IgD-negative memory B cell (primary cell): ENCODE results near the gene TMPRSS9. TPM values are rescaled to one million over a fixed set of nuclear protein-coding genes. Genes with fewer than 3 reads are reported as not detected.
"Not testable (repeated sequence)": the region's sequence is repeated elsewhere in the genome, so short reads cannot be mapped to it uniquely, and the experiment has no call there.

Experiments used
- H3K27ac Mint-ChIP-seq, 3 donors: one replicate each; pipeline ENCODE4 v1.8.0; 2020 to 2022; ENCODE audit warnings: mild to moderate bottlenecking in 3 of 3, mixed read lengths in 3 of 3, moderate library complexity in 1 of 3
- H3K27me3 Mint-ChIP-seq: one replicate; pipeline ENCODE4 v1.8.0; 2021; ENCODE audit warnings: mixed read lengths
- H3K36me3 Mint-ChIP-seq: one replicate; pipeline ENCODE4 v1.8.0; 2020; ENCODE audit warnings: mild to moderate bottlenecking, mixed read lengths
- H3K4me1 Mint-ChIP-seq, 3 donors: one replicate each; pipeline ENCODE4 v1.8.0; 2020 to 2022; ENCODE audit warnings: mixed read lengths in 3 of 3, mild to moderate bottlenecking in 1 of 3
- H3K4me3 Mint-ChIP-seq, 4 donors: one replicate each; pipeline ENCODE4 v1.8.0; 2020 to 2022; ENCODE audit warnings: mild to moderate bottlenecking in 4 of 4, mixed read lengths in 4 of 4, moderate library complexity in 3 of 4
- H3K9me3 Mint-ChIP-seq, 3 donors: one replicate each; pipeline ENCODE4 v1.8.0; 2020 to 2021; ENCODE audit warnings: mixed read lengths in 3 of 3, mild to moderate bottlenecking in 1 of 3
- polyA plus RNA-seq: library from polyadenylated mRNA; unstranded; fragments of 300-500 nt; fragmentation: Illumina TruSeq; gene quantifications from one replicate; pipeline ENCODE4 v1.2.3, GENCODE V29; 2021

The TMPRSS9 gene
- polyA plus RNA-seq, 1 donor from 2014 or later: not detected

DNA sequence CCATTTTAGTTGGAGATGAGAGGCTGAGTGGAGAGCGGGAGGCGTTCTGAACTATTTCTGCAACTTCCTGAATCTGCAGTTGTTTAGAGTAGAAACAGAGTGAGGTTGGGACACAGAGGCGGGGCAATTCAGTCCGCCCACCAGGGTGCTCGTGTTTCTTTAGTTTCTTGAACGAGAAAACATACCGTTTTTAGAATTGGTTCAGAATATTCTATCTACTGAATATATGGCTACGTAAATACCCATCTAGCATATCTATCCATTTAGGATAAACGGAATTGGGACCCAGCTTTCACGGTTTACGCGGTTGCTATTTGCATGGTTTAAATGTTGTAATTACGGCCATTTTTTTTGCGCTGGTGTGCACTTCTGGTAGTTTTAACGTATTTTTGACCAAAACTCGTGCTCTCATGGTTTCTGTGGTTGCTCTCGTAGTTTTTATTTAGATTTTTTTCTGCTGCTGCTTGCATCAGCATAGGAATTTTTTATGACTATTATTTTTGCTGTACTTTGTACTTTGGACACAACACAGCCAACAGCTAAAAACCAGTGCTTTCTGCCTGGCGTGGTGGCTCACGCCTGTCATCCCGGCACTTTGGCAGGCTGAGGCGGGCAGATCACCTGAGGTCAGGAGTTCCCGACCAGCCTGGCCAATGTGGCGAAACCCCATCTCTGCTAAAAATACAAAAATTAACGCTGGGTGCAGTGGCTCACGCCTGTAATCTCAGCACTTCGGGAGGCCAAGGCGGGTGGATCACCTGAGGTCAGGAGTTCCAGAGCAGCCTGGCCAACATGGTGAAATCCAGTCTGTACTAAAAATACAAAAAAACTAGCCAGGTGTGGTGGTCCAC lies 34.6 kb downstream of the TMPRSS9 start:
- Mint-ChIP-seq H3K9me3 (no peaks in the 10 kb centered on the region), H3K27me3 (no peaks in the 10 kb centered on the region), H3K4me1 (peaks cover 12 to 24% (median 14%) of the 10 kb centered on the region in 3 donors), H3K27ac (peak overlapping the region; percentile 81 to 92 (median 82)), H3K4me3 (peak overlapping the region; percentile 82 to 98 (median 91)), H3K36me3 (no peaks in the 10 kb centered on the region)

DNA sequence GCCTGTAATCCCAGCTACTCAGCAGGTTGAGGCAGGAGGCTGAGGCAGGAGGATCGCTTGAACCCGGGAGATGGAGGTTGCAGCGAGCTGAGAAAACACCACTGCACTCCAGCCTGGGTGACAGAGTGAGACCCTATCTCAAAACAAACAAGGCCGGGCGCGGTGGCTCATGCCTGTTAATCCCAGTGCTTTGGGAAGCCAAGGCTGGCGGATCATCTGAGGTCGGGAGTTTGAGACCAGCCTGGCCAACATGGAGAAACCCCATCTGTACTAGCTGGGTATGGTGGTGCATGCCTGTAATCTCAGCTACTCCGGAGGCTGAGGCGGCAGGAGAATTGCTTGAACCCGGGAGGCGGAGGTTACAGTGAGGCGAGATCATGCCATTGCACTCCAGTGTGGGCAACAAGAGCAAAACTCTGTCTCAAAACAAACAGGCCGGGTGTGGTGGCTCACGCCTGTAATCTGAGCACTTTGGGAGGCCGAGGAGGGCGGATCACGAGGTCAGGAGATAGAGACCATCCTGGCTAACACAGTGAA lies 35.3 kb downstream of the TMPRSS9 start:
- Mint-ChIP-seq H3K4me3 (peak overlapping the region in 1 of 4 donors; percentile 98), H3K4me1 (peaks cover 12 to 24% (median 14%) of the 10 kb centered on the region in 3 donors), H3K27ac (peak overlapping the region in 2 of 3 donors; percentile 73 to 92)
- H3K9me3 Mint-ChIP-seq, H3K27me3 Mint-ChIP-seq, H3K36me3 Mint-ChIP-seq: not testable (repeated sequence)

DNA sequence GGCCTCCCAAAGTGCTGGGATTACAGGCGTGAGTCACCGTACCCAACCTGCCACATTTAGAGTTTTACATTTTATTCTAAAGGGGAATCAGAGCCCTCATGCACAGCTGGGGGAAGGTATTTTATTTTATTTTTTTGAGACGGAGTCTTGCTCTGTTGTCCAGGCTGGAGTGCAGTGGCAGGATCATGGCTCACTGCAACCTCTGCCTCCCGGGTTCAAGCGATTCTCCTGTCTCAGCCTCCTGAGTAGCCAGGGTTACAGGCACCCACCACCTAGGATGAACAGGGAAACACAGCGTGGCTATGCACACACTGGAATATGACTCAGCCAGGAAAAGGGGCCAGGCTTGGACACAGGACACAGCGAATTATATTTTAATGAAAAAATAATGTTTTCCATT lies 37.1 kb downstream of the TMPRSS9 start:
- not testable (repeated sequence) for H3K27me3 Mint-ChIP-seq, H3K4me3 Mint-ChIP-seq, H3K27ac Mint-ChIP-seq

DNA sequence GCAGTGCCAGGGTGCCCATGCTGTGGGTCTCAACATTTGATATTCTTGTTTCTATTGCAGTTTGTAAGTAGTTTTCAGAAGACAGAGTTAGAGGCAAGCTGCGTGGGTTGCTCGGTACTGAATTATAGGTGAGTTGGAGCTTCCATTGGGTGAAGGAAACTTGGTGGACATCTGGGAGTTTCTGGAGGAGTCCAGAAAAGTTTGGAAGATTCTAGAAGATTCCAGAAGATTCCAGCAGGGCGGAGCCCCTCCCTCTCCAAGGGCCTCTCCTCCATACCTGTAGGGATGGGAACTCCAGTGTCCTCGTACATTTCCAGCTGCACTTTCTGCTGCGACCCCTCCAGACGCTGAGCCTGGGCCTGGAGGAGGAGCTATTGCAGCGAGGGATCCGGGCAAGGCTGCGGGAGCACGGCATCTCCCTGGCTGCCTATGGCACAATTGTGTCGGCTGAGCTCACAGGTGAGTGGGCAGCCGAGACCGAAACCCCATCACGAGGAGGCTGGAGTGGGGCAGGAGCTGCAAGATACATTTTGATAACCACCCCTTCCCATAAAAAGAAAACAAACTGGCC lies 38.8 kb downstream of the TMPRSS9 start:
- H3K36me3 Mint-ChIP-seq: no peaks in the 10 kb centered on the region
- no peaks in the 10 kb centered on the region for H3K9me3 Mint-ChIP-seq
- no peaks in the 10 kb centered on the region for H3K27me3 Mint-ChIP-seq
- H3K4me1 Mint-ChIP-seq: peaks cover 7 to 10% (median 9%) of the 10 kb centered on the region in 3 donors
- H3K27ac Mint-ChIP-seq: no peak overlapping the region
- no peak overlapping the region for H3K4me3 Mint-ChIP-seq

More for the DNA sequence above, 37.1 kb downstream of the TMPRSS9 start:
- not testable (repeated sequence) for H3K9me3 Mint-ChIP-seq, H3K36me3 Mint-ChIP-seq
- peaks cover 9 to 19% (median 12%) of the 10 kb centered on the region in 3 donors for H3K4me1 Mint-ChIP-seq

DNA sequence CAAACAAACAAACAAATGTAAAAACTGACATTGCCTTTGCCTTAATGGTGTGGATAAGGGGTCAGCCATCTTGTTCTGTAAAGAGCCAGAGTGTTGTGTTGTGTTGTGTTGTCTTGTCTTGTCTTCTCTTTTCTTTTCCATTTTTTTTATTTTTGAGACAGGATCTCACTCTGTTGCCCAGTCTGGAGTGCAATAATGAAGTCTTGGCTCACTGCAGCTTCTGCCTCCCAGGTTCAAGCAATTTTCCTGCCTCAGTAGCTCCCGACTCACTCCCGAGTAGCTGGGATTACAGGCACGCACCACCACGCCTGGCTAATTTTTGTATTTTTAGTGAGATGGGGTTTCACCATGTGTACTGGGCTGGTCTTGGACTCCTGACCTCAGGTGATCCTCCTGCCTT lies 39.5 kb downstream of the TMPRSS9 start:
- Mint-ChIP-seq H3K4me1 (peaks cover 3 to 4% (median 4%) of the 10 kb centered on the region in 3 donors), H3K36me3 (no peaks in the 10 kb centered on the region), H3K27me3 (no peaks in the 10 kb centered on the region), H3K9me3 (peaks cover 0 to 2% (median 0%) of the 10 kb centered on the region in 3 donors), H3K4me3 (no peak overlapping the region), H3K27ac (no peak overlapping the region)

DNA sequence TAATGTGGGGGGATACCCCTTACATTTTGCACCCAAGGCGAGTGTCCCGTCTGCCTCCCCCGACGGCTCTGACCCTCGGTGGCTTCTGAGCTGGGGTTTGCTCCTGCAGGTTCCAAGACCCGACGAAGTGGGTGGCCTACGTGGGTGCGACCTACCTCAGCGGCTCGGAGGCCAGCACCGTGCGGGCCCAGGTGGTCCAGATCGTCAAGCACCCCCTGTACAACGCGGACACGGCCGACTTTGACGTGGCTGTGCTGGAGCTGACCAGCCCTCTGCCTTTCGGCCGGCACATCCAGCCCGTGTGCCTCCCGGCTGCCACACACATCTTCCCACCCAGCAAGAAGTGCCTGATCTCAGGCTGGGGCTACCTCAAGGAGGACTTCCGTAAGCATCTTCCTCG lies 48.2 kb downstream of the TMPRSS9 start:
- H3K36me3 Mint-ChIP-seq: peaks cover 1% of the 10 kb centered on the region
- H3K4me1 Mint-ChIP-seq: peaks cover 0 to 3% (median 0%) of the 10 kb centered on the region in 3 donors
- peaks cover 0 to 4% (median 1%) of the 10 kb centered on the region in 3 donors for H3K9me3 Mint-ChIP-seq
- H3K27me3 Mint-ChIP-seq: peaks cover 5% of the 10 kb centered on the region
- H3K4me3 Mint-ChIP-seq: no peak overlapping the region
- no peak overlapping the region for H3K27ac Mint-ChIP-seq

DNA sequence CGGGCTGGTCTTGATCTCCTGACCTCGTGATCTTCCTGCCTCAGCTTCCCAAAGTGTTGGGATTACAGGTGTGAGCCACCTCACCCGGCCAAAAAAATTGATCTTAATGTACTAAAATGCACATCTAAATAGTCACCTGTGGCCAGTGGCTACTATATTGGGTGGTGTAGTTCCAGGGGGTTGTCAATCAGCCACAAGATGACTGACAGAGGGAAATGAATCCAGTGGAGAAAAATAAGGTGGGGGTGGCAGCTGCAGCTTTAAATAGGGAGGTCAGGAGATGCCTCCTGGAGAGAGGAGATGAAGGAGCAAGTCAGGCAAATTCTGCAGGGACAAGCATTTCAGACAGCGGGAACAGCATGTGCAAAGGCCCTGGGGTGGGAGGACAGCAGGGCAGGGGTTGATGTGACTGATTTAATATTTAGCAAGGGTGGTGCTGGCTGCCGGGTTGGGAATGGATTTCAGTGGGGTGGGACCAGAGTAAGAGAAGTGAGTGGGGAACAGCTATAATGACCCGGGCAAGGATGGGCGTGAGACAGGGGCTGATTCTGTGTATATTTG lies 49.4 kb downstream of the TMPRSS9 start:
- Mint-ChIP-seq H3K36me3 (peaks cover 1% of the 10 kb centered on the region), H3K27me3 (peaks cover 5% of the 10 kb centered on the region), H3K4me3 (no peak overlapping the region), H3K9me3 (peaks cover 0 to 2% (median 1%) of the 10 kb centered on the region in 3 donors), H3K4me1 (peaks cover 0 to 3% (median 0%) of the 10 kb centered on the region in 3 donors), H3K27ac (peak overlapping the region in 1 of 3 donors; percentile 31)

DNA sequence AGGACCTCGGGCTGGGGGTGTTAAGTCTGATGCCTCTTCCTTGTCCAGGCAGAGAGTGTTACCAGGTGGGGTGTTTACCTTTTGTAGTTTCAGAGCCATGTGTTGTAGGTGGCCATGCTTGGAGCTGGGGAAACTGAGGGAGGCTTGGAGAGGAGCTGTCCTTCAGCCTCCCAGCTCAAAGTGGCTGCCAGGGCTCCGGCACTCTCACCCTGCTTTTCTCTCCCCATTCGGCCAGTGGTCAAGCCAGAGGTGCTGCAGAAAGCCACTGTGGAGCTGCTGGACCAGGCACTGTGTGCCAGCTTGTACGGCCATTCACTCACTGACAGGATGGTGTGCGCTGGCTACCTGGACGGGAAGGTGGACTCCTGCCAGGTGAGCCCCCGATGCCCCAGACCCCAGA lies 50.0 kb downstream of the TMPRSS9 start:
- no peak overlapping the region for H3K27ac Mint-ChIP-seq
- H3K4me1 Mint-ChIP-seq: peaks cover 0 to 3% (median 0%) of the 10 kb centered on the region in 3 donors
- H3K36me3 Mint-ChIP-seq: peaks cover under 1% of the 10 kb centered on the region
- H3K9me3 Mint-ChIP-seq: peaks cover 0 to 2% (median 1%) of the 10 kb centered on the region in 3 donors
- H3K27me3 Mint-ChIP-seq: peaks cover 5% of the 10 kb centered on the region
- no peak overlapping the region for H3K4me3 Mint-ChIP-seq

DNA sequence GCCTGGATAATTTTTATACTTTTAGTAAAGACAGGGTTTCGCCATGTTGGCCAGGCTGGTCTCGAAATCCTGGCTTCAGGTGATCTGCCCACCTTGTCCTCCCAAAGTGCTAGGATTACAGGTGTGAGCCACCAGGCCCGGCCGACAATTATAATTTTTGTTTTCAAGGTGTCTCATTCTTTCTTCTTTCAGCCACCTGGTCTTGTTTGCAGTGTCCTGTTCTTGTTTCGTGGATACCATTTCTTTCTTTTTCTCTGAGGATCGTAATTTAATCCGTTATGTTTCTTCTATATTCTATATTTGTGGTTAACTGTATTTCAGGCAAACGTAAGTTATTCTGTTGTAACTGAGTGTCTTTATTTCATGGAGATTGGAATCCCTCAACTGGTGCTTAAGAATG lies 51.6 kb downstream of the TMPRSS9 start:
- H3K9me3 Mint-ChIP-seq: peaks cover 0 to 2% (median 1%) of the 10 kb centered on the region in 3 donors
- no peaks in the 10 kb centered on the region for H3K36me3 Mint-ChIP-seq
- peaks cover 5% of the 10 kb centered on the region for H3K27me3 Mint-ChIP-seq
- no peak overlapping the region for H3K4me3 Mint-ChIP-seq
- peaks cover 0 to 3% (median 0%) of the 10 kb centered on the region in 3 donors for H3K4me1 Mint-ChIP-seq
- H3K27ac Mint-ChIP-seq: no peak overlapping the region

DNA sequence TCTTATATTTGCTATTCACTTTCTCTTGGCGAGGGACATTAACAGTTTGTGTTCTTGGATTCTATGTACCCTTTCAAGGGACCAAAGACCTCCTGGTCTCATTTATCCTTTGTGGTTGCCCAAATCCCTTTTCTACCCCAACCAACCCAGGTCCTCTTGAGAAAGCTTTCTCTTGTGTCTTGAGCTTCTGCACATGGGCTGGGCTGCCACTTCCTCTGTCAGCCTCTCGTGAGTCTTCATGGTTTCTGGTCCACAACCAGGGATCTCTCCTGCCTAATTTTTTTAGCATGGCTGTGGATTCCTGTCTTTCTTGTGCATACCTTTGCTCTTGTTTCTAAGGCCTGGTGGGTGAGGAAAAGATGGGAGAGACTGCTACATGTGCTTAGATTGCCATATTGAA lies 52.4 kb downstream of the TMPRSS9 start:
- peaks cover 0 to 2% (median 1%) of the 10 kb centered on the region in 3 donors for H3K9me3 Mint-ChIP-seq
- peak overlapping the region in 1 of 3 donors; percentile 34 for H3K27ac Mint-ChIP-seq
- peaks cover 0 to 3% (median 0%) of the 10 kb centered on the region in 3 donors for H3K4me1 Mint-ChIP-seq
- H3K27me3 Mint-ChIP-seq: peaks cover 5% of the 10 kb centered on the region
- H3K4me3 Mint-ChIP-seq: no peak overlapping the region
- no peaks in the 10 kb centered on the region for H3K36me3 Mint-ChIP-seq

DNA sequence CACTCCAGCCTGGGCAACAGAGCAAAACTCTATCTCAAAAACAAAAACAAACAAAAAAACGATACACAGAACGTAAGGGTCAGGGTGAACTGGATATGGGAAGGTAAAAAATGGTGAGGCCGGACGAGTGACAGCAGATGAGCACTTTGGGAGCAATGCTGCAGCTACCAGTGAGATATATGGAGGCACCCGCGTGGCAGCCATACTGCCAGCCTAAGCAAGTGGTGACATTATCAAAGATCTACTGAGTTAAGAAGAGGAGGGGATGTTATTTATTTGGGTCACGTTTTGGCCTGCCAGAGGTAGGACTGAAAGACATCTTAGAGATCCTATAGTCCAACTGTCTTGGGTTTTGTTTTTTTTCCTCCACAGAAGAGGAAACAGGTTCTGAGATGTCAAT lies 53.1 kb downstream of the TMPRSS9 start:
- Mint-ChIP-seq H3K27ac (peak overlapping the region in 1 of 3 donors; percentile 34), H3K36me3 (peaks cover 1% of the 10 kb centered on the region), H3K27me3 (peaks cover 5% of the 10 kb centered on the region), H3K9me3 (peaks cover 0 to 2% (median 1%) of the 10 kb centered on the region in 3 donors), H3K4me3 (no peak overlapping the region), H3K4me1 (peaks cover 0 to 3% (median 0%) of the 10 kb centered on the region in 3 donors)

DNA sequence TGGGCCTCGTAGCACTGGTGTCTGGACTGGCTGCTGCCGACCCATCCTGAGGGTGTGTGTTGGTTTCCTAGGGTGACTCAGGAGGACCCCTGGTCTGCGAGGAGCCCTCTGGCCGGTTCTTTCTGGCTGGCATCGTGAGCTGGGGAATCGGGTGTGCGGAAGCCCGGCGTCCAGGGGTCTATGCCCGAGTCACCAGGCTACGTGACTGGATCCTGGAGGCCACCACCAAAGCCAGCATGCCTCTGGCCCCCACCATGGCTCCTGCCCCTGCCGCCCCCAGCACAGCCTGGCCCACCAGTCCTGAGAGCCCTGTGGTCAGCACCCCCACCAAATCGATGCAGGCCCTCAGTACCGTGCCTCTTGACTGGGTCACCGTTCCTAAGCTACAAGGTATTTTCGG lies 53.6 kb downstream of the TMPRSS9 start:
- Mint-ChIP-seq H3K4me1 (peaks cover 0 to 3% (median 0%) of the 10 kb centered on the region in 3 donors), H3K4me3 (no peak overlapping the region), H3K27me3 (peaks cover 2% of the 10 kb centered on the region), H3K27ac (no peak overlapping the region), H3K9me3 (peaks cover 0 to 2% (median 1%) of the 10 kb centered on the region in 3 donors), H3K36me3 (peaks cover 1% of the 10 kb centered on the region)

DNA sequence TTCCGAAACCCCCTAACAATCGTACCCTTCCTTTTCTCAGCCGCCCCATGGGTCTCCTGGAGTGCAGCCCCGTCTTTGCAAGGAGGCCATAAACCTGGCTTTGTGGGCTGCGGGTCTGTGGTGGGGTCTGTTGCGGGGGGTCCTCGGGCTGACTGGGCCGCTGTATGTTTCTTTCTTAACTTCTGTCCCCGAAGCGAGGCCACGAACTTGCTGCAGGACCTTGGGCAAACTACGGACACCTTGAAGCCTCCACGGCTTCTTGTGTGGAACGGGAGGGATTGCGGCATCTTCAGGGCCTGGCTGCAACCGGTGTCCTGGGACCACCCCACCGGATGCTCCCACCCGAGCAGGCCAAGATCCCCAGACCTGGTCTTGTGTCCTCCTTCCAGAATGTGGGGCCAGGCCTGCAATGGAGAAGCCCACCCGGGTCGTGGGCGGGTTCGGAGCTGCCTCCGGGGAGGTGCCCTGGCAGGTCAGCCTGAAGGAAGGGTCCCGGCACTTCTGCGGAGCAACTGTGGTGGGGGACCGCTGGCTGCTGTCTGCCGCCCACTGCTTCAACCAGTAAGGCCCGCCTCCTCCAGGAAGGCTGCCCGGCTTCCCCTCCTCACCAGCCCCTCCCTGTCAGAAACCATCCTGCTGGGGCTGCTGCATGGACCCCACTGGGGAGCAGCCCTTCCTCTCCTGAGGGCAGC lies 55.4 kb downstream of the TMPRSS9 start:
- Mint-ChIP-seq H3K4me3 (no peak overlapping the region), H3K9me3 (peaks cover 0 to 2% (median 1%) of the 10 kb centered on the region in 3 donors), H3K4me1 (peaks cover 0 to 3% (median 0%) of the 10 kb centered on the region in 3 donors), H3K27ac (no peak overlapping the region), H3K36me3 (peaks cover 1% of the 10 kb centered on the region), H3K27me3 (no peaks in the 10 kb centered on the region)

DNA sequence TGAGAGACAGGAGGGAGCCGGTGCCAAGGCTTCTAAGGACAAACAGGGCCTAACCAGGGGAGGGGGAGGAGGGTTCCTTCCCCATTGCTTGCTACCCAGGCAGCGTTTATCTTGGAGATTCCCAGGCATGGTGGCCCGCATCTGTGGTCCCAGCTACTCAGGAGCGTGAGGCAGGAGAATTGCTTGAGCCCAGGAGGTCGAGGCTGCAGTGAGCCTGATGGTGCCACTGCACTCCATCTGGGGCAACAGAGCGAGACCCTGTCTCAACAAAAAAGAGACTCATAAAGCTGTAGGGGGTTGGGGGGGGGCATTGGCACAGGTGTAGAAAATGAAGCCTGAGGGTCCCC lies 55.9 kb downstream of the TMPRSS9 start:
- no peaks in the 10 kb centered on the region for H3K27me3 Mint-ChIP-seq
- H3K4me1 Mint-ChIP-seq: peaks cover 0 to 3% (median 0%) of the 10 kb centered on the region in 3 donors
- peaks cover 1% of the 10 kb centered on the region for H3K36me3 Mint-ChIP-seq
- H3K4me3 Mint-ChIP-seq: no peak overlapping the region
- H3K9me3 Mint-ChIP-seq: peaks cover 0 to 1% (median 0%) of the 10 kb centered on the region in 3 donors
- no peak overlapping the region for H3K27ac Mint-ChIP-seq
